Neural crest cell (in vitro differentiated cells): ENCODE results near the gene UBA7. TPM values are rescaled to one million over a fixed set of nuclear protein-coding genes. Genes with fewer than 3 reads are reported as not detected.
"Not testable (repeated sequence)": the region's sequence is repeated elsewhere in the genome, so short reads cannot be mapped to it uniquely, and the experiment has no call there.

Source experiments
- DNase-seq: peaks from one replicate; pipeline ENCODE4 v3.0.0; 2021; ENCODE audit warnings: low read depth, mixed read lengths, low spot score
- H3K27ac Mint-ChIP-seq: one replicate; pipeline ENCODE4 v1.8.0; 2021; ENCODE audit warnings: mild to moderate bottlenecking, mixed read lengths; ENCODE audit not compliant: unreplicated experiment
- H3K27me3 Mint-ChIP-seq: 2 replicates; pipeline ENCODE4 v1.8.0; 2021; ENCODE audit warnings: low read depth, mild to moderate bottlenecking, mixed read lengths
- H3K36me3 Mint-ChIP-seq: 2 replicates; pipeline ENCODE4 v1.8.0; 2021; ENCODE audit warnings: low read depth, mild to moderate bottlenecking, mixed read lengths
- H3K4me1 Mint-ChIP-seq: 2 replicates; pipeline ENCODE4 v1.8.0; 2021; ENCODE audit warnings: mixed read lengths
- H3K4me3 Mint-ChIP-seq: one replicate; pipeline ENCODE4 v1.8.0; 2021; ENCODE audit warnings: mild to moderate bottlenecking, mixed read lengths
- H3K9me3 Mint-ChIP-seq: 2 replicates; pipeline ENCODE4 v1.8.0; 2021; ENCODE audit warnings: mixed read lengths
- CTCF ChIP-seq: fragments of 200-600 bp; sonication (generic); conservative IDR thresholded peaks from 2 replicates; pipeline ENCODE4 v1.5.0; 2021; ENCODE audit warnings: antibody characterized with exemption, mild to moderate bottlenecking
- total RNA-seq: library from RNA; stranded (reverse); gene quantifications from 2 replicates; pipeline ENCODE4 v1.2.1, GENCODE V29; 2021

Gene UBA7
- total RNA-seq, 1 donor from 2014 or later, result 6.0 TPM

- Mint-ChIP-seq H3K36me3 (peaks cover 8% of the 10 kb centered on the region), H3K27me3 (no peaks in the 10 kb centered on the region), H3K27ac (no peak overlapping the region), H3K4me3 (no peak overlapping the region), H3K9me3 (no peaks in the 10 kb centered on the region), H3K4me1 (peaks cover 27% of the 10 kb centered on the region)
- no peak for DNase-seq
- TF ChIP-seq CTCF, result no peak
These were observed 34.2 kb downstream of the UBA7 start for GRCh38 chr3:49779358-49780079.

- not testable (repeated sequence) for DNase-seq
These were observed 37.7 kb downstream of the UBA7 start for GRCh38 chr3:49776101-49776500.

GRCh38 chr3:49775538-49775937, 38.2 kb downstream of the UBA7 start:
- Mint-ChIP-seq H3K27me3 (no peaks in the 10 kb centered on the region), H3K27ac (no peak overlapping the region)
- no peak for TF ChIP-seq CTCF

More at GRCh38 chr3:49776101-49776500, 37.7 kb downstream of the UBA7 start:
- not testable (repeated sequence) for H3K36me3 Mint-ChIP-seq, H3K4me3 Mint-ChIP-seq, H3K27me3 Mint-ChIP-seq, H3K9me3 Mint-ChIP-seq, H3K27ac Mint-ChIP-seq
- H3K4me1 Mint-ChIP-seq, result peaks cover 20% of the 10 kb centered on the region

GRCh38 chr3:49772703-49773102, 41.0 kb downstream of the UBA7 start:
- no peaks in the 10 kb centered on the region for H3K9me3 Mint-ChIP-seq
- H3K36me3 Mint-ChIP-seq, result no peaks in the 10 kb centered on the region
- no peak for TF ChIP-seq CTCF
- DNase-seq, result no peak
- no peaks in the 10 kb centered on the region for H3K27me3 Mint-ChIP-seq
- H3K4me3 Mint-ChIP-seq, result no peak overlapping the region
- H3K27ac Mint-ChIP-seq, result no peak overlapping the region
- peaks cover 5% of the 10 kb centered on the region for H3K4me1 Mint-ChIP-seq

More at GRCh38 chr3:49775538-49775937, 38.2 kb downstream of the UBA7 start:
- H3K4me3 Mint-ChIP-seq, result no peak overlapping the region
- peaks cover 15% of the 10 kb centered on the region for H3K4me1 Mint-ChIP-seq
- no peaks in the 10 kb centered on the region for H3K9me3 Mint-ChIP-seq
- peaks cover 6% of the 10 kb centered on the region for H3K36me3 Mint-ChIP-seq
- DNase-seq, result no peak

GRCh38 chr3:49771340-49771938, 42.3 kb downstream of the UBA7 start:
- H3K9me3 Mint-ChIP-seq, result no peaks in the 10 kb centered on the region
- H3K27ac Mint-ChIP-seq, result no peak overlapping the region
- no peaks in the 10 kb centered on the region for H3K36me3 Mint-ChIP-seq
- H3K27me3 Mint-ChIP-seq, result no peaks in the 10 kb centered on the region
- DNase-seq, result no peak
- TF ChIP-seq CTCF, result no peak
- H3K4me3 Mint-ChIP-seq, result no peak overlapping the region
- H3K4me1 Mint-ChIP-seq, result peaks cover 5% of the 10 kb centered on the region

GRCh38 chr3:49769926-49770325, 43.8 kb downstream of the UBA7 start:
- Mint-ChIP-seq H3K27ac (peak overlapping the region; percentile 50), H3K4me1 (peaks cover 5% of the 10 kb centered on the region)
- no peak for TF ChIP-seq CTCF

More at GRCh38 chr3:49769926-49770325, 43.8 kb downstream of the UBA7 start:
- no peaks in the 10 kb centered on the region for H3K36me3 Mint-ChIP-seq
- H3K27me3 Mint-ChIP-seq, result no peaks in the 10 kb centered on the region
- no peak for DNase-seq
- no peaks in the 10 kb centered on the region for H3K9me3 Mint-ChIP-seq
- H3K4me3 Mint-ChIP-seq, result no peak overlapping the region
